GM18858 (cell line): Measurements from ENCODE around the gene IQGAP3.
"Not testable (repeated sequence)": the region's sequence is repeated elsewhere in the genome, so short reads cannot be mapped to it uniquely, and the experiment has no call there.

Experiments used
- ATAC-seq: cut with Tn5 transposase; IDR thresholded peaks from one replicate; pipeline ENCODE4 v1.9.1; 2021; ENCODE audit not compliant: unreplicated experiment

IQGAP3 gene

DNA sequence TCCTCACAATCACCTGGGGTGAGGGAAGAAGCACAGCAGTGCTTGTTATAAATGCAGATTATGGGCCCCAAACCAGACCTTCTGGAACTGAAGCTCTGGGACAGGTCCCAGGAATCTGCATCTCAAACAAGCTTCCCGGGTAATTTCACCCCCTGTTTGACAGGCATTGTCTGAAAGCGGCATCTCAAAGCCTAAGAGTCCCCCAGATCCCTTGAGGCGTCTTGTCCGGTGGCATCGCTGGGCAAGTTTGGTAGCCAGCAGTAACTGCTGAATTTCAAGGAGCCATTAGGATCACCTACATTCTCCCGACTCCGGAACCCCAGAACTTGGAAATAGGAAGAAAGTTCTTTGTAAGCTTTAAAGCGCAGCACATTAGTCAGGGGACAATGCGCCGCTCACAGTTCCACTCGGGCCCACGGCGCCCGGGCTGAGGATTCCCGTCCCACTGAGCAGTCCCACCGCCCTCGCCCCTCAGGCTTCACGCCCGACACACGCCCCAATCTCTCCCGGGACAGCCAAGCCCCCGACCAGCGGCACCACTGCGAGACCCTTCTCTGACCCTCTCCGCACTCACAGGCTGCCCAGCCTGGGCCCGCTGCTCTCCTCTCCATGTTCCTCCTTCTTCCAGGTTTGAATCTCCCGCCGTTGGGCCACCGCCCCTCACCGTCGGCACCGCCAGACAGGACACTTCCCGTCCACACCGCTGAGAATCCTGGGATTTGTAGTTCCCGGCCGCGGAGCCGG is at the start of gene IQGAP3:
Gene IQGAP3 (minus strand): TSS at position 647 of the 744 bp plus-strand sequence. CDS start 36 bp downstream, at position 611.
- no peak for ATAC-seq

- ATAC-seq = no peak
These were observed 47.2 kb upstream of the IQGAP3 start for GRCh38 chr1:156619582-156619955.

- no peak for ATAC-seq
These were observed 46.7 kb upstream of the IQGAP3 start, which contains the start of gene HAPLN2 for GRCh38 chr1:156618853-156619581. Gene HAPLN2 (plus strand): TSS chr1:156619415. CDS start chr1:156623491, 4,076 bp downstream.

DNA sequence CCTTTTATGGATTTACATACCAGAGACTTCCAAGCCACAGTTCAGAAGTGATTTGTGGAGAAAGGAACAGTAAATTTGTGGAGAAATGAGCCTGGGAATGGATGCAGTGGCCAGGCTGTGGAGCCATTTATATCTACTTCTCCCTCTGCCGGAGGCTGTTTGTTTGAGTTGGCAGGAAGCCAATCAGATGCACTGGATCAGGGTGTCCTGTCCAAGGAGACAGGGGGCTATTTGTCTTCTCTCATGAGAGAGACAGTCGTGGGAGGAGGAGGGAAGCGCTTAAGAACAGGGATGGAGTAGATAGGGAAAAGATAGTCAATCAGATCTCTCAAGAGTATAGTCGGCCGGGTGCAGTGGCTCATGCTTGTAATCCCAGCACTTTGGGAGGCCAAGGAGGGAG is 44.1 kb upstream of the IQGAP3 start:
- no peak for ATAC-seq

DNA sequence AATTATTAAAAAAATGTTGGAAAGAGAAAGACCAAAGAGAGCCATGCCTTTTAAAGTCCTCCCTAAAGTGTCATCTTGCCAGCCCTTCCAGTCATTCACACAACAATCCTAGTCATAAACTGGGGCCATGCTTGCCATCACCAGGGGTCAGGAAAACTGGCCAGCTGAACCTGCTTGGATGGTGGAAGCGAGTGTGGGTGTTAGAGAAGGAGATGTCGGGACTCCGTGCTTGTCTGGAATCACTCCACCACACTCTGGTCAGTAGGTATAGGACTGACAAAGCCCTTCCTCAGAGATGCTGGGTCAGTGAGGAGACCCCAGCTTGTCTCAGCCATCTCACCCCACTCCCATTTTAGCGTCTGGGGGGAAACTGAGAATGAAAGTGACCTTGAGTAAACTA is 43.6 kb upstream of the IQGAP3 start:
- ATAC-seq = no peak

DNA sequence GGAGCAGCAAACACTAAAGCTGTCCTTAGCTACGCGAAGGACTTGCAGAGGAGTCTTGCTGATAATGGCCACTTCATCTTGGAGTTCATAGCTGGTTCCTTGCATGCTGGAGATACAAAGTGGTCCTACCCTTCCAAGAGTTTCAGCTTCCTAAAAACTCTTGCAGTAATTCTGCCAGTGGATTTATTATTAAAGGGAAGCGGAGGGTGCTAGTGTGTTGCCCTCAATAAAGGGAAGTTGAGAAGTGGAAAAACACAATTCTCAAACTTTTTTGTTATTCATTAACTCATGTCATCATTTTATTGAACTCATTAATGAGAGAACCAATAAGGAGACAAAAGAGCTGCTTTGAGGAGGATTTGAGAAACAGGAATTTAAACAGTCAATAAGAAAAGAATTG is 40.3 kb upstream of the IQGAP3 start:
- no peak for ATAC-seq

DNA sequence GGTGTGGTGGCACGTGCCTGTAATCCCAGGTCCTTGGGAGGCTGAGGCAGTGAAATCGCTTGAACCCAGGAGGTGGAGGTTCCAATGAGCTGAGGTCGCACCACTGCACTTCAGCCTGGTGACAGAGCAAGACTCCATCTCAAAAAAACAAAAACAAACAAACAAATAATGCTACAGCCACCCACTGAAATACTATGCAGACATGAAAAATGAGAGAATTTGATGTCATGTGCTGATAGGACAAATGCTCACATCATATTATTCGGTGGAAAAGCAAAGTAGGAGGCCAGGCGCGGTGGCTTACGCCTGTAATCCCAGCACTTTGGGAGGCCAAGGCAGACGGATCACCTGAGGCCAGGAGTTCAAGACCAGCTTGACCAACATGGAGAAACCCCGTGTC is 37.7 kb upstream of the IQGAP3 start:
- not testable (repeated sequence) for ATAC-seq

GRCh38 chr1:156608981-156609380 is 36.6 kb upstream of the IQGAP3 start:
- no peak for ATAC-seq

DNA sequence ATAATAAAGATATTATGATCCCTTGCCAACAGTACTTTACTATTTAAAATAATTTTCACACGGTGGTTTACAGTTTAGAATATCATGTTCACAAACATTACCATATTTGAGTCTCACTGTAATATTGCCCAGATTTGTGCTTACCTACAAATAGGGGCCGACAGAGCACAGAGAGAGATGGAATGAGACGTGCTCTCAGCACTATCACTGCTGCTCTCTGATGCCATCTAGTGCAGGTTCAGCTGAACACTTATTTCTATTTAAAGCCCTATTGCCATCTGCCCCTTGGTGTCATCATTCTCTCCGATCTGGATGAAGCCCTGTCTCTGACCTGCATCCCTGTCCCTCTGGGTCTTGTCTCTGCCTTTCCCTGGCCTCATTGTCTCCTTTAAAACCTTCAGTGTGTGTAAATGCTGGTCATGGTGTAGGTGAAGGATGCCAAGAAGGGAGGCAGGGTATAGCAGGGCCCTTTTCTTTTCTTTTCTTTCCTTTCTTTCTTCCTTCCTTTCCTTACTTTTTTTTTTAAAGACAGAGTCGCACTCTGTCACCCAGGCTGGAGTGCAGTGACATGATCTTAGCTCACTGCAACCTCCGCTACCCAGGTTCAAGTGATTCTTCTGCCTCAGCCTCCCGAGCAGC is 35.8 kb upstream of the IQGAP3 start:
- no peak for ATAC-seq

- ATAC-seq = not testable (repeated sequence)
These were observed 35.0 kb upstream of the IQGAP3 start for GRCh38 chr1:156607344-156607743.

DNA sequence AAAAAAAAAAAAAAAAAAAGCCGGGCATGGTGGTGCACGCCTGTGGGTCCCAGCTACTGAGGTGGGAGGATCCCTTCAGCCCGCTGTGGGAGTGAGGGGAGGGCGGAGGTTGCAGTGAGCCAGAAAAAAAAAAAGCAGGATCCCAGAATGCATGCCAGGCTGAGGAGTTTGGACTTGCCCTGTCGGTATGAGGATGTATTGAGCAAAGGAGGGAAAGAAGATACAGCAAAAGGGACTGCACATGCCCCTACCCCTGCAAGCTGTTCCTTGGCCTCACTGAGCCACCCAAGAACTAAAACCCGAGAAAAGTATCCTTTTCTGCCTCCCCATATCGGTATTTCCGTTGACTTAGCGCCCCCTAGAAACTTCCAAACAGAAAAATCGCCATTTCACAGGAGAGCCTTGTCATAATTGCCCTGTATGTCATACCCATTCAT is 30.2 kb upstream of the IQGAP3 start:
- no peak for ATAC-seq

DNA sequence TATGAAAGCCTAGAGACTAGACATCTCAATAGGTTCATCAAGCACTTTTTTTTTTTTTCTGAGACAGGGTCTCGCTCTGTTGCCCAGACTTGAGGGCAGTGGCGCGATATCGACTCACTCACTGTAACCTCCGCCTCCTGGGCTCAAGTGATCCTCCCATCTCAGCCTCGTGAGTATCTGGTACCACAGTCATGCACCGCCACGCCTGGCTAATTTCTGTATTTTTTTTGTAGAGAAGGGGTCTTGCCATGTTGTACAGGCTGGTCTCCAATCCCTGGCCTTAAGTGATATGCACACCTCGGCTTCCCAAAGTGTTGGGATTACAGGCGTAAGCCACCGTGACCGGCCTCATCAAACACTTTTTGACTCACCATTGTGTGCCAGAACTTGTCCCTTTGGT is 29.5 kb upstream of the IQGAP3 start:
- no peak for ATAC-seq

DNA sequence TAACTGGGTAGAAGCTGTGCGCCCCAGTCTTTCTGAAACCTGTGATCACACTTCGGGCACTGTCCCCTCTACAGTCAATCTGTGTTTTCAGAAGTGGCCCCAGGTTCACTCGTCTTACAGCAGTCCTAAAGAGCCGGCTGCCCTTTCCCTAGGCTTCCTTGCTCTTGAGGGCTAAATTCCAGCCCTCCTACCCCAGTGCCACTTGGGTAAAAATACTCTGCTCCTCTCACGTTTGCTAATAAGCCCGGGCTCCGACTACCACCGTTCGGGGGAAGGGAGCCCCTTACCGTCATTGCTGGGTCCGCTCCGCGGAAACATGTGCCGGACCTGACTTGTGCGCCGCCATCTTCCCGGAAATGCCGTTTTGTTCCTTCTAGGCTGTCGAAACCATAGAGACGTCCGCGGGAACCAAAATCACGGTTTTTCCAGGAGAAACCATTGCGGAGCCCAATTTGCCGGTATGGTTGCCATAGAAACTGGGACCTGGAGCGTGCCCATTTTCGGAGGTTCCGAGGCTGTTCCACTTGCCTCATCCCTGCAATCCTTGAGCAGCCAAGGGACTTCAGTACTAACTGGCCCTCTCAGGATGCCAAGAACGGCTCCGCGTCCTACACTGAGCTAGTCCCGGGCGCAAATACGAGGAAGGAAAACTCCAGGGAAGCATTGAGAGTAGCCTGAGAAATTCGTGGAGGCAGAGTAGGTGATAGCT is 28.9 kb upstream of the IQGAP3 start, which contains the start of gene GPATCH4:
Gene GPATCH4 (minus strand): TSS at position 358 of the 709 bp plus-strand sequence.
- ATAC-seq = no peak

DNA sequence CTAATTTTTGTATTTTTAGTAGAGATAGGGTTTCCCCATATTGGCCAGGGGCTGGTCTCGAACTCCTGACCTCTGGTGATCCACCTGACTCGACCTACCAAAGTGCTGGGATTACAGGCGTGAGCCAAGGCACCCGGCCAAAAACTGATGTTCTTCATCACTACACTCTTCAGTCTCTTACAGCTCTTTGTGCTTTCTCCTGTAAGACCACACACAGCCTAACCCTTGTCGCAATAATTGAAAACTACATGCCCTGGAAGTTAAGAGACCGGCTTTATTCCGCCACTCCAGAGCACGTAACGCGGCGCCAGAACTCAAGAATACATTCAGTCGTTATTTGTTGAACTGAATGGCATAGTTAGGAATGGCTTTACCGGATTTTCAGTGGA is 28.4 kb upstream of the IQGAP3 start:
- no peak for ATAC-seq

- no peak for ATAC-seq
These were observed 27.4 kb upstream of the IQGAP3 start for GRCh38 chr1:156599811-156600210.

GRCh38 chr1:156598731-156599432 is 26.5 kb upstream of the IQGAP3 start:
- no peak for ATAC-seq

DNA sequence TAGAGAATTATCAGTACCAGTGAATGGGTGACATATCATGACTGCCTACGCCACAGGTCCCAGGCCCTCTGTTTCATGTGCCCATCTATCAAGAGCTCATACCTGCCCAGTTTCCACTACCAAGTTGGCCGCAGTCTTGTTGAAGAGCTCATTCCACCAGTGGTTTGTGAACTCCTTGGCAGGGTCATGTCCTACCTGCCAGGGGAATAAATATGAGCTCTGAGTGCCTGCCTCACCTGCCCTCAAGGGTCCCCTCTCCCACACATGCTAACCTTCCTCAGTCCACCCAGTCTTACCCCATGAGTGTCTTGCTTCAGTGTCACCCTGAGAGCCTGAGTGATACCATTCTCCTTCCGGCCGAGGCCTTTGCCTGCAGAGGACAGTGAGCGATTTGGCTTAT is 25.8 kb upstream of the IQGAP3 start:
- no peak for ATAC-seq

- ATAC-seq = no peak
These were observed 24.1 kb upstream of the IQGAP3 start for GRCh38 chr1:156596426-156596825.

- ATAC-seq = no peak
These were observed 22.7 kb upstream of the IQGAP3 start for GRCh38 chr1:156595016-156595415.

- no peak for ATAC-seq
These were observed 21.8 kb upstream of the IQGAP3 start for GRCh38 chr1:156594190-156594589.

DNA sequence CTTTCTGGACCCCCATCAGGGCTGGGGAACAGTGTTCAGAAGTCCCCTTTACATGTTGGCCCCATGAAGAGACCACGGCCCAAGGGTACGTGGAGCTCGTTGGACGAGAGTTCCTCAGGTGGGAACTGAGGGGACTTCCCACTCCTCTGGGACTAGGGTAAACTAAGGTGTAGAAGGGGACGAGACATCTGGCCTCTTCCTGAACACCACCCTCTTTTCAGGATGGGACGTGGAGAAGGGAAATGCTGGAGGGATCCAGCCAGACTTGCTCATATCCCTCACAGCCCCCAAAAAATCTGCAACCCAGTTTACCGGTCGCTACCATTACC is 21.3 kb upstream of the IQGAP3 start:
- ATAC-seq = no peak
